Measurements from ENCODE around the gene PDCD1. TPM values are rescaled to one million over a fixed set of nuclear protein-coding genes. Genes with fewer than 3 reads are reported as not detected.

Gene PDCD1
- total and polyA plus RNA-seq, 10 of the 15 experiments (the other 5 are each of a cell fraction or from before 2014, with no cell fraction given), result 0.62 to 6.4 (median 2.9) TPM; not detected in 2

GRCh38 chr2:241897231-241897916 lies 38.7 kb upstream of the PDCD1 start:
- in situ Hi-C loops (cut with MboI) (no loop called here), intact Hi-C loops (cut with micrococcal nuclease; ENCODE audit: unreplicated experiment) (no loop called here)
- Histone ChIP-seq H3K4me2 (ENCODE audit: control insufficient read depth, insufficient read depth) (no peak overlapping the region), H3K4me1 (ENCODE audit: control insufficient read depth, insufficient read depth, low read length) (no peaks in the 10 kb centered on the region), H2AFZ (ENCODE audit: control insufficient read depth, low read depth, low read length) (no peak overlapping the region), H4K20me1 (ENCODE audit: control insufficient read depth, insufficient read depth) (no peaks in the 10 kb centered on the region), H3K36me3 (ENCODE audit: control insufficient read depth in 2 of 2, insufficient read depth in 2 of 2, low read length in 1 of 2) (no peaks in the 10 kb centered on the region; a peak in 1 of 4 replicates), H3K9me3 (replicated peaks; ENCODE audit: control insufficient read depth, insufficient read depth, low read length) (no peaks in the 10 kb centered on the region; the same call in 2 of the 3 replicates), H3K4me3 (no peak overlapping the region), H3K9ac (ENCODE audit: control insufficient read depth, insufficient read depth, low read length) (no peak overlapping the region), H3K27me3 (replicated peaks in 1 of 2; ENCODE audit: control insufficient read depth in 2 of 2, insufficient read depth in 2 of 2, low read length in 1 of 2) (no peaks in the 10 kb centered on the region), H3K79me2 (ENCODE audit: control insufficient read depth, insufficient read depth, low read length) (no peaks in the 10 kb centered on the region), H3K27ac (ENCODE audit: control insufficient read depth, insufficient read depth) (no peak overlapping the region)
- ChIA-PET RAD21 (ENCODE audit: unreplicated experiment) (no interaction called here), POLR2A (no interaction called here), CTCF (no interaction called here), SMC1A (ENCODE audit: uncharacterized antibody, unreplicated experiment) (no interaction called here)
- TF ChIP-seq RAD21 (IDR thresholded peaks at IDR 0.05; ENCODE audit: insufficient read depth, low read depth, low read length), result no peak
- no peak for TF ChIP-seq NBN (IDR thresholded peaks at IDR 0.05)
- TF ChIP-seq BCLAF1 (IDR thresholded peaks at IDR 0.05), result no peak
- TF ChIP-seq SIN3A (IDR thresholded peaks at IDR 0.05; ENCODE audit: low read depth, low read length), result no peak
- no peak for TF ChIP-seq SRF (IDR thresholded peaks at IDR 0.05; ENCODE audit: low read depth in 2 of 2, low read length in 2 of 2)
- TF ChIP-seq MTA2 (IDR thresholded peaks at IDR 0.05; ENCODE audit: low read depth), result no peak
- no peak for TF ChIP-seq YBX1 (IDR thresholded peaks at IDR 0.05)
- no peak for TF ChIP-seq HDAC2 (IDR thresholded peaks at IDR 0.05)
- no peak for TF ChIP-seq IKZF1 (conservative IDR thresholded peaks at IDR 0.05)
- TF ChIP-seq EGR1 (IDR thresholded peaks at IDR 0.05; ENCODE audit: borderline replicate concordance in 1 of 2, low read depth in 2 of 2, low read length in 2 of 2), result no peak
- TF ChIP-seq POLR2AphosphoS5 (IDR thresholded peaks at IDR 0.05; ENCODE audit: low read length), result no peak
- no peak for TF ChIP-seq MEF2A (IDR thresholded peaks at IDR 0.05; ENCODE audit: insufficient read depth, low read depth, low read length)
- TF ChIP-seq ZNF207 (IDR thresholded peaks at IDR 0.05; ENCODE audit: borderline replicate concordance), result no peak
- no peak for TF ChIP-seq SREBF1 (IDR thresholded peaks at IDR 0.05; ENCODE audit: low read length)
- TF ChIP-seq MXI1 (IDR thresholded peaks at IDR 0.05; ENCODE audit: low read depth, low read length), result no peak
- 95% methylated on average over 17 of the region's 17 CpGs for WGBS (ENCODE audit: insufficient coverage, insufficient replicate concordance, low lambda C conversion rate, missing lambda C conversion rate)
- no TSS peak for BruUV-seq (replicated peaks)
- FAIRE-seq, result no peak
- ATAC-seq, result no peak
- no peak for DNase-seq (ENCODE audit: low read depth, low spot score)
